HG03469 (cell line): ENCODE data around the gene DENND6B.

Source experiments
- ATAC-seq: cut with Tn5 transposase; IDR thresholded peaks from one replicate; pipeline ENCODE4 v1.9.1; 2021; ENCODE audit warnings: mild to moderate bottlenecking, moderate library complexity, moderate number of reproducible peaks; ENCODE audit not compliant: unreplicated experiment

The DENND6B gene

DNA sequence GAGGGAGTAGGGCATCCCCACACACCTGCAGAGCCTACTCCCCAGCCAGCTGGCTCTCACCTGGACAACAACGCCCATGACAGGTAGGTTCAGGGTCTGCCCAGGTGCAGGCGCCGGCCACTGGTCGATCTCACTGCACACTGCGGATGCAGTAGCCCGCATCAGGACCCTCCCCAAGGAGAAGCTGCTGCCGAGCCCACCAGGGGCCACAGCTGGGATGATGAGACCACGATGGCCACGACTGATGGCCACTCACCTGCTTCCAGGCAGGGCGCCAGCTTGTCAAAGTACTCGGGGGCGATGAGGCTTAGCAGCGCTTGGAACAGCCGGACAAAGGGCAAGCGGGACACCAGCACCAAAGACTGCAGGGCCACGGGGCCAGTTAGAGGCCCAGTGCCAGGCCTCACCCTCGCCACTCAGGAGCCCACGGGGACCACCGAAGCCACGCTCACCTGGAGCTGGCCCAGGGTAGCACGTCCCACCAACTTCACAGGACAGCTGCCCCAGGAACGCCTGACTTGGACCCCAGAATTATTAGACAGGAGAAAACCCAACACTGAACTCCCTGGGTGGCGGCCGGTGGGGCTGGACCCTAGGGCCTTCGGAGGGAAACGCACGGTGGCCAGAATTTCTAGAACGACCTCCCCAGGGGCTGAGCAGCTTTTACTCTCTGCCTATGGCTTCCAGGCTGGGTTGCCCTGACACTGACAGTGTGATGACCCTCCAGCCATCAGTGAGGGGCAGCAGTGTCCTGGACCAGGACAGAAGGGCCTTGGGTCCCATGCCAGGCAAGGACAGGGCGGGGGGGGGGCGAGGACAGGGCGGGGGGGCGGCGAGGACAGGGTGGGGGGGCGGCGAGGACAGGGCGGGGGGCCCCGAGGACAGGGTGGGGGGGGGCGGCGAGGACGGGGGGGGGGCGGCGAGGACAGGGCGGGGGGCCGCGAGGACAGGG, 10.4 kb downstream of the DENND6B start:
- ATAC-seq: no peak

DNA sequence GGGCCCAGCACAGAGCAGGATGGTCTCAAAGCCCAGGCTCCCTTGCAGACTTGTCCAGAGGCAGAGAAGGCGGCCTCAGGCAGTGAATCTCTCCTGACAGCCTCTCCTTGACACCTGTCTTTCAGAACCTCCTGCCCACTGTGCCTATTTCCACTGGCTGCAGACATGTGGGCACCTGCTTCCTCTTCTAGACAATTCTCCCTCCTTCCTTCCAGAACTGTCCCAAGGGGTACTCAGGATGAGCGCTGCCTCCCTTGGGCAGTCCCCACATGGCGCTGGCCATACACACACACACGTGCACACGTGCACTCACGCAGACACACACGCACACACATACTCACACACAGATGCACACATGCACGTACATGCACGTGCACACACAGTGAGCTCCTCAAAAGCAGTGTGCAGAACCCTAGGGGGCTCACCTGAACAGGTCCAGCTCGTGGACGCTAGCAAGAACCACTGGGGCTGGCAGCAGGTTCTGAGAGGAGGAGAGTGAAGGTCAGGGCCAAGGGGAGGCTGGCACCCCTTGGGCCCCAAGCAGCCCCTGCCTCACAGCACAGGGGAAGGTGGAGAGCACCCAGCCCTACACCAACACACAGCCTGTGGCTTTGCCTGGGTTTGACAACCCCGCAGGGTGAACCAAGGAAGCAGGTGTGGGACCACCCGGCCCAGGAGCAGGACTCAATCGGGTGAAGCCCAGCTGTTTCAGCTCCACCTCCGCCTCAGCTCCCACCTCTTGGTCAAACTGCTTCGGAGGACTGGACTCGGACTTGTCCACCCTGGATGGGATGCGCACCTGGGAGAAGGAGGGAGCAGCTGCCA, 11.3 kb downstream of the DENND6B start:
- no peak for ATAC-seq

DNA sequence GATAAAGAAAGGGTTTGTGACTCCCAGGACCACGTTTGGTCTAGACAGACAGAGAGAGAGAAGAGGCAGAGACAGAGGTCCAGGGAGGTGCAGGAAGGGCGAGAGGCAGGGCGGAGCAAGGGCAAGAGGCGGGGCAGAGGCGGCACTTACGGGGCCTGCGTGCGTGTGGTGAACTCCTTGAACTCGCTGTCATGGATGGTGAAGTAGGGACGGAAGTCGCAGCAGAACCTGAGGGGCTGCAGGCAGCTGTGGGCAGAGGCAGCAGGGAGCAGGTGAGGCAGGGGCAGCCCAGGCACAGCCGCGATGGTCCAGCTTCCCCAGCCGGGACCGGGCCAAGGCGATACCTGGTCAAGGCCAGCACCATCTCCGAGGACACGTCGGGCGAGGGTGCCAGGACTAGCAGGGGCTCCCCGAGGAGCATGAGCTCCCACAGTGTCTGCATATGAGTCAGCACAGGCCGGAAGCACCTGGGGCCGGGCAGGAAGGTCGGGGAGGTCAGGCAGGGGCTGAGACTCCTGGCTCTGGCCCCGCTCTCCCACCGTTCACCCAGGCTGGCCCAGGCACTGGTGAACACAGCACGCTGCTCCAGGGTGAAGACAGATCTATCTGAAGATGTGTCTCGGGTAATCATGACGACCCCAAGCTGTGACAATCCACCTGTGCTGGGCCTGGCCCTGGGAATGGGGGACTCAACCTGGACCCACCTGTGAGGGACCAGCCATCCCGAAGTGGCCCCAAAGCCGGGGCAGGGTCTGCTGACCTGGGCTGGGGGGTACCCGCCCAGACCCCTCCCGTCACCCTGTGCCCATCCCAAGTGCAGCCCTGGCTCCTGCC, 12.1 kb downstream of the DENND6B start:
- peak; percentile 34 for ATAC-seq

DNA sequence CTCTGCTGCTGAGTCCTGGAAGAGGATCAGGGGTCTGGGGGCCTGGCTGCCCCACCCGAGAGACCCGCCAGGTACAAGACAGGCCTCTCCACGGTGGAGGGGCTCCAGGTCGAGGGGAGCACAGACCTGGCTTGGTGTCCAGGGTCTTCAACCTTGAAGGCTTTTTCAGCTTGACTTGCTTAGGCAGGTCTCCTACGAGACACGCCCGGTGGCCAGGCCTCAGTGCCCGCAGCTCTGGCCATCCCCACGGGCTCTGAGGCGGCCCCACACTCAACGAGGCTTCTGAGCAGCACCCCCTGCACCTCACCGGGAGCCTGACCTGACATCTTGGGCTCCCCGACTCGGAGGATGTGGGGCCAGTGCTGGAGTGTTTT, 12.7 kb downstream of the DENND6B start:
- ATAC-seq: no peak

DNA sequence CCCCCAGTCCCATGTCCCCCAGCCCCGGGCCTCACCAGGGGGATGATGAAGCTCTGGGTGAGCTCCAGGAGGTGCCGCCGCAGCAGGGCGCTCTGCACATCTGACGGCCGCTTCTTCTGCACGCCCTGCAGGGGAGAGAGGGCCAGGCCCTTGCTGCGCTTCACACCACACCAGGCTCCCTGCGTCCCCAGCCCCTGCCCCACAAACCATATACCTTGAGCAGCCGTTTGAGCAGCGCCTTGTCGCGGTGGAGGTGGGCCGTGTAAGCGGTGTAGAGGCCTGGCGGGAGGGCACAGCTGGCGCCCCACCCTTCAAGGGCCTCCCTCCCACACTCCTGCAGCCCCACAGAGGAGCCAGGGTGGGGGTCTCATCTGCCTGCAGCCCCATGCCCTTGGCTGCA, 13.2 kb downstream of the DENND6B start:
- ATAC-seq: no peak

DNA sequence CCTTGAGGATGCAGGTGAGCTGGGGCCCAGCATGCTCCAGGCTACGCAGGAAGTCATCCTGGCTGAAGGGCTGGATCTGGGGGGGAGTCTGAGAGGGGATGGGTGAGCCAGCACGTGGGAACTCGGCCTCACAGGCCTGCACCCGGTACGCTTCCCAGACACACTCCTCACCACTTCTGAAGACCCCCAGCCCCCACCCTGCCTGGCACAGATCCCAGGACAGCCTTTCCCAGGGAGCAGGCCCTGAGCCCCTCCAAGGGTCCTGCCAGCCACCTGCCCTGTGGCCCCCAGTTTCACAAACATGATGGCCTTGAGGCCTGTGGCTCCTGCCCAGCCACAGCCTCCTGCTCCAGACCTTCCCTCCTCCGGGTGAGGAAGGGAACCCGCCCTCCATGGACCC, 13.8 kb downstream of the DENND6B start:
- ATAC-seq: no peak

DNA sequence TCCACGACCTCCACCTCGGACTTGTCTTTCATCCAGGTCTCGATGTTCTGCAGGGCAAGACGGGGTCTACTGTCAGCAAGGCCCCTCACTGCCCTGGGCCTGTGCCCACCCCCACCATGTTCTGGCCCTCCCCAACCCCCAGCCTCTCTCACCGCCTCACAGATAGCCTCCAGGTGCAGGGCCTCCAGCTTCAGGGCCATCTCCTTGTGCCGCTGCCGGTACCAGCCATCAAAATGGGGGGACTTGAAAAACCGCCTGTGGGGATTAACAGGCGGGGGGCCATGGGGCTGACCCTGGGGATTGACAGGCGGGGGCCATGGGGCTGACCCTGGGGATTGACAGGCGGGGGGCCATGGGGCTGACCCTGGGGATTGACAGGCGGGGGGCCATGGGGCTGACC, 14.4 kb downstream of the DENND6B start:
- no peak for ATAC-seq

DNA sequence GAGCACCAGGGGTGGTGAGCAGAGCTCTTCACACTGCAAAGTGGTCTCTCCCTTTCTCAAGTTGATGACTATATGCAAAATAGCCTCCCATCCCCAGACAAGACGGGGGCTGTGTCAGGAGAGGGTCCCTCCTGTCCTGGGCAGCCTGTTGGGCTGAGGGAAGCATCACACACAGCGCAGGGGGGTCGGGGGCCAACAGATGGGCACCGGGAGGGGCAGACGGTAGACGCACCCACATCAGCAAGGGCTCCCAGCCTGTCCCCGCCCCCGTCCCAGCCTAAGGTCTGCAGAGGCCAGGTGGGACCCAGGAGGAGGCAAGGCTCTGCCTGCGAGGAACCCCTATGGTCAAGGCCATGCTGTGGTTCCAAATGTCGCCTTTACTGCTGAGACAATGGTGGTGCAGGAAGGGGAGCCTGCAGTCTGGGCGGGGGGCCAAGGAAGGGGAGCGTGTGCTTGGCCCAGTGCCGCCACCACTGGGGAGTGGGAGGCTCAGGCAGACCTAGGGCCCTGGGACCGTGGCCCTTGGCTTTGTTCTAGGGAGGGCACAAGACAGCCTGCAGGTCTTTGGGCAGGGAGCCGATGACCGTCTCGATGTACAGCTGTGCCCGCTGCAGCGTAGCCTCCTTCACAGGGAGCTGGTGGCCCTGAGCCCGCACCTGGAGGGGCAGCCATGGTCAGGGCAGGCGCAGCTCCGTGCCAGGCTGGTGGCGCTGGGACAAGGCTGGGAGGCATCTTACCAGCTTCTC, 15.0 kb downstream of the DENND6B start:
- no peak for ATAC-seq

DNA sequence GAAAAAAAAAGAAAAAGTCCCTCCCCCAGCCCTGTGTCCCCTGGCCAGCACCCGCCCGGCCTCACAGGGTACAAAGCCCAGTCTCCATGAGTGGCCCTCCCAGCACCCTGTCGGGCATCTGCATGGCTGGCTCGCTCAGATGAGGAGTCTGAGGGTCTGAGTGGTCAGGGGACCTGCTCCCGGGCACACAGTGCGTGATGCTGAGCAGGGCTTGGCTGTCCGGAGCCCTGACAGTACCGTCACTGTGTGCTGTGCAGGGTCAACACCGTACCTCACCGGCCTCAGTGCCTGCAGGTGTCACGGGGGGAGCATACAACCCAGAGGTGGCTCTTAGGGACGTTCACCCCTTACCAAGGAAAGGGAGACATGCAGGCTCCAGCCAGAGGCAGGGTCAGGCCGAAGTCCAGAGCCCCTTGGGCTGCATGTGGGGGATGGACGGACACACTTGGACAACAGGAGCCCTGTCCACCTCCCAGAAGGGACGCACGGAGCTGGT, 15.8 kb downstream of the DENND6B start:
- ATAC-seq: no peak

DNA sequence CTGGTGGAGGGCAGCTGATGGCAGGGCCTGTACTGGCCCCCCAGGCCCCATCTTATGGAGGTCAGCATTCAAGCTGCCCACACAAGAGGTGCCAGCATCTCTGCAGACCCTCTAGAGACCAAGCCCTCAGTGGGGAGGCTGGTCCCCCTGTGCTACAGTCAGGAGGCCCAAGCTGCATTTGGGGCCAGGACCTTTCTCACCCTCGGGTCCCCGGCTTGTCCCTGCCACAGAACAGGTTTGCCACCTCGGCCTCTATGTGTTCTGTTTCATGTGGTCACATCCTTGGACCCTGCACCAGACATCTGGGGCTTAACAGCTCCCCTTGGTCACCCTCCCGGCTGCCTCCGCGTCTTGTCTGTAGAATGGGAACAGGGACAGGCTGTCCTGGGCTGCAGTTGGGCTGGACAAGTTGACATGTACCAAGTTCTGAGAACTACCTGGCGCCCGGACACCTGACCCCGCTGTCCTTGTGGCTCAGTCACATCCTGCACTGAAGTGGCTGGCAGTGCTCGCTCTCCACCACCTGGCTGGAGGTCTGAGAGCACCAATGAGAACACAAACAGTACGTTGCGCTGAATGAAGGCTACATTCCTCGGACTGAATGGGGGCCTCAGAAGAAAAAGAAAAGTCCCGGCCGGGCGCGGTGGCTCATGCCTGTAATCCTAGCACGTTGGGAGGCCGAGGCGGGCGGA, 16.6 kb downstream of the DENND6B start:
- no peak for ATAC-seq

DNA sequence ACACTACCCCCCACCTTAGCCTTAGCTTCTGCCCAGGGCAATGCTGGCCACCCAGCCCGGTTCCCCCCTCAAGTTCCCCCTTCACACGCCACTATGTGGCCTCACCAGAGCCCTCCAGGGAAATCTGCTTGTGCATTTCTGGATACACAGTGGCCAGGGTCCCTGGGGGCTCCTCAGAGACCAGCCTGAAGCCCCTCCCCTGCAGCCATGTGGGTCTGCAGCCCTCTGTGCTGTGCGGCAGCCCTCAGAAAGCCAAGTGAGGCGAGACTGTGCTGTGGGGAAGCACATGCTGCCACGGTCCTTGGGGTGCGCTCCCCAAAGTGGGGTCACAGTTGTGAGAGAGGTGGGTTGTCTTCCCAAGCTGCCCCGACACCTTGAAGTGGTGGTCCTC, 17.2 kb downstream of the DENND6B start:
- ATAC-seq: no peak

DNA sequence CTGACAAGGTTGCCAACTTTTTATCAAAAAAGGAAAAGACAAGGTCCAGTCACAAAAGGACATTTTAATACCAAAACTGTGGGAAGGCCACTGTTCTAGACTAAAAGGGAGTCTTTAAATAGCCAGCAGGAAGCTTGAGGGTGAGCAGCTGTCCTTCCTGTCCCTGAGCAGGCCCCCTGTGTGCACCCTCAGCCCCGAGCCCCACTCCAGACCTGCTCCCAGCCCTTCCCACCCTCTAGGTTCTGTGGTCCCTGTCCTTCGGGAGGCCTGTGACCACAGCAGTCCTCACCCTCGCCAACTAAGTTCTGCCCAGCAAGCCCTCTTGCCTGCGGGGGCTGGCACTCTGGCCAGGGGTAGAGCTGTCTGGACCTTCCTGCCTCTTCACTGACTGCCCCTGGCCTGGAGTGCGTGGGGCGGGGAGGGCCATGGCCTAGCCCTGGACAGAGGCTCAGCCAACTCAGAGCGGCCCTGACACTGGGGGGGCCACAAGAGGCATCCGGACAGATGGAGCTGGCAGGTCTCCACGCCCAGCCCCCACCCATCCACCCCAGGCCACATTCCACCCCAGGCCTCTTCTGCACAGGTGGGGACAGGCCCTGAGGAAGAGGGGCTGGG, 17.7 kb downstream of the DENND6B start:
- no peak for ATAC-seq

DNA sequence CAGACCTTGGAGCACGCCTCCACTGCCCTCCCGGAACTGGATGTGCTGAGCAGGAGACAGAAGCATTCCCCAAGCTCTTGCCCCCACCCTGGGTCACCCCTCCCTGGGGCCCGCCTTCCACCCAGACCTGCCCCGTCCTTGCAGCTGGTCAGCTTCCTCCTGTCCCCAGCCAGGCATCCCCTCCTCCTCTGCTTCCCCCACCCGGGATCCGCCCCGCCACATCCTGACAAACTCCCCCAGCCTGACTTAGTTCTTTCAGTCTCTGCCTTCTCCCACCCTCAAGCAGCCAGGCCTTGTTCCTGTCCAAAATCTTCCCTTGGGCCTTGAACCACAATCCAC, 18.2 kb downstream of the DENND6B start:
- ATAC-seq: no peak

DNA sequence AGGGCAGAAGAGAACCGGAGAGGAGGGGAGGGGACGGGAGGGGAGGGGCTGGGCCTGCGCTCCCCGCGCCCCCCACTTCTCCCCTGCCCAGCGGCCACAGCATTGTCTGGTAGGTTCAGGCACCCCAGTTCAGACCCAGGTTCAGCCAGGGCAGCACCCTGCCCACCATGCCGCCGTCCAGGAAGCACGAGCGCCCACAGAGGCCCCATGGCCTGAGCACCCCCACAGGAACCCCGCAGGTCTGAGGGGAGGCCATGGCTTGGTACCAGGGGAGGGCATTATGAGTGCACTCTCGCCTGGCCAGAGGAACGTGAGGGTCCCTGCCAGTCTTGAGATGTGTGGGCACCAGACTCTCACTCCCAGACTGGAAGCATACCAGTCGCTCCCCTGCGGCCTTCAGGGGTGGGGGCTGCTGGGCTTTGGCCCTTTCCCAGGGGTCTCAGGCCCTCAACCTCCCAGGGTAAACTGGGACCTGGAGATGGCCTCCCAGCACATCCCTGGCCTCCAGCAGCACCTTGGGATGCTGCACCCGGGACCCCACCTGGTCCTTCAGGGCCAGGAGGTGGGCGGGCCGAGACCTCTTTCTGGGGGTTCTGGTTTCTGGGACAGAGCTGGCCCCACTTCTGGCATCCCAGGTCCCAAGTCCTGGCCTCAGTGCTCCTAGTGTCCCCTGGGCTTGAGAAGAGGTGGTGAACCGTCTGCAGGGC, 18.8 kb downstream of the DENND6B start:
- ATAC-seq: no peak

DNA sequence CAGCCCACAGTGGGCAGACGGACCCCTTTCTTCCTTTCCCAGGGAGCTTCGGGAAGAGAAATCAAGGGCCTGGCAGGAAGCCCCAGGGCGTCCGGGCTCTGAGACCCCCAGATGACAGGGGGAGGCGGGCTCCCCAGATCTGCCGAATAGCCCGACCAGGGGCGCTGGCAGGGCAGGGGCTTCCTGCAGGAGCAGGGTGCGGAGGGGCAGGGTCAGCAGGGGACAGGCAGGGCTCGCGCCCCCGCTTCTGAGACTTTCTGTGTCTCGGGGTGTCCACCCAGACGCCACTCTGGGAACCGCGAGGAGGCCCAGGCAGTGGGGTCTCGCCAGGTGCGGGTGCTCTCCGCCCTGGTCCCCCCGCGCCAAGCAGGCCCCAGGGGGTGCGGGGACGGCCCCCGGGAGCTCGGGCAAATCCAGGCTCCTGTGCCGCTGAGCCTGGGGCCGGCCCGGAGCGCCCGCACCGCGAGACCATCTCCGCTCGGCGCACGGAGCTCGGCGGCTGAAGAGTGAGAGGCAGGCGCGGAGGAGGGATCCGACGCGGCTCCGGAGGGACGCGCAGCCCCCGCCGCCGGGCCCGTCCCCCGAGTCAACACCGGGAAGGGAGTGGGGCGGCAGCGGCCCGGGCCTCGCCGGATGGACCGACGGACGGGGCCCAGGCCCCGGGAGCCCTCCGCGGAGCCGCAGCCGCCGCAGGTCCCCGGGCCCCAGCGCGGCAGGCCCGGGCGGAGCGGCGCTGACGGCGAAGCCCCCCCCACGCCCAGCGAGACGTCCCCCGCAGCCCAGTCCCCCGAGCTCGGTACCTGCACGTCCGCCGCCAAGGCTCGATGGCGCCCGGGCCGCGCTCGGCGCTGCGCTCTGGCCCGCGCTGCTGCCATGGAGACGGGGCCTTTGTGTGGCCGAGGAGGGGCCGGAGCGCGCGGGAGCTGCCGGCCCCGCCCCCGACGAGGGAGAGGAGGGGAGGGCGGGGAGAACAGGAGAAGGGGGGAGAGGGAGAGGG, 19.8 kb downstream of the DENND6B start, which contains the start of gene PLXNB2:
Gene PLXNB2, minus strand, starts transcription at position 894 of the 997 bp plus-strand sequence. CDS start 17,062 bp downstream, outside the sequence.
- no peak for ATAC-seq

DNA sequence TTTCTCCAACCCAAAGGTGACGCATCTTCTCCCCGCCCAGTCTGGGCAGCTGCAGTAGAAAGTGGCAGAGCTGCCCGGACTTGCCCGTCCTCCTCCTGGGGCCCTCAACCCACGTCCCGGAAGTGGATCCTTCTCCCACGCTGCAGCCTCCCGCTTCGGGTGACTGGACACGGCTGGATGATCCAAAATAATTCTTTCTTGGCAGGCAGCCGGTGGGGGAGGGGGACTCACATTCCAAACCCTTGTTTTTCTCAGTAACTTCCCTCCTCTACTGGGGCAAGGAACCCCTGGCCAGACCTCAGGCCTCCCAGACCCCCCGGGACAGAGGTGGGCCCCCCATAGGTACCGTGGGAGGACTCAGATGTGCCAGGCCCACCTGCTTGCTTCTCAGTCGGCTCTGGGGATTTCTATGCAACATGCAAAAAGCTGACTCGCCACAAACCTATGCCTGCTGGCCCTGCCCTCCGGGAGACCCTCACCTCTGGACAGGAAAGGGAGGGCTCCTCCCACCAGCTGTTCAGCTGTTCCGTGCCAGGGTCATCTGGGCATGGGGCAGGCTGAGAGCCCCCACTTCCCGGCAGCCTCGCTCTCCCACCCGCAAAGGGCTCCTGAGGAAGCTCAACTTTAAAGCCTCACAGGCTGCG, 20.8 kb downstream of the DENND6B start:
- no peak for ATAC-seq

DNA sequence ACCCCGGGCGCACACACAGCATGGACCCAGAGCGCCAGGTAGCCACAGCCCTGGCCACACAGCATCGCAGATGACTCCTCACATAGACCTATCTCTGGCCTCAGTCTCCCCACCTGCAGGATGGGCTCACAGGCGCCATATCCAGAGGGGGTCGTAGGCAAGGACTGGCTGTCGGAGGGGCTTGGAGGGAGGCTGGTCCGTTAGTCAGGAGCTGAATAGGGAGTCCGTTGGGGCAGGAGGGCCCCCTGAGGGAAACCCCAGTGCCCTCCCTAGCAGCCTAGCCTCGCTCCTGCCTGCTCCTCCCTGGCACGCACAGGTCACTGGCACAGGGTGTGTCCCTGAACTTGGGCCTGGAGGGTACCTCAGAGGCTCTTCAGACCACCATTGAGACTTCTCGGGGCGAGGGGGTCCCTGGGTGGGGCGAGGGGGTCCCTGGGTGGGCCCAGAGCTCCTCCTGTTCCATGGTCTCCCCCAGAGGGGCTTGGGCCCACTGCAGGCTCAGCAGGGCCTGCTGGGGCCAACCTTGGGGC, 21.4 kb downstream of the DENND6B start:
- no peak for ATAC-seq
